ENCODE results near the gene DUSP14. TPM values are rescaled to one million over a fixed set of nuclear protein-coding genes. Genes with fewer than 3 reads are reported as not detected.

The DUSP14 gene
- total RNA-seq, 1 experiment from 2014 or later, result 94.6 TPM

Other genes with a start within 250 kb of the DUSP14 start
- gene C17orf78, start 113.9 kb upstream of the DUSP14 start, total RNA-seq (2014; rRNA removed; shearing (Covaris generic)), result not detected in 2 replicates
- gene ACACA, start 83.1 kb upstream of the DUSP14 start, total RNA-seq (2014; rRNA removed; shearing (Covaris generic)), result 13.3 and 23.4 TPM in 2 replicates
- 8.3 and 20.1 TPM in 2 replicates for gene TADA2A, start 83.0 kb upstream of the DUSP14 start, total RNA-seq (2014; rRNA removed; shearing (Covaris generic))
- gene SYNRG, start 119.5 kb downstream of the DUSP14 start, total RNA-seq (2014; rRNA removed; shearing (Covaris generic)), result 7.1 and 8.3 TPM in 2 replicates
- gene DDX52, start 153.6 kb downstream of the DUSP14 start, total RNA-seq (2014; rRNA removed; shearing (Covaris generic)), result 23.1 and 29.5 TPM in 2 replicates